Right hindlimb (tissue), 1 donor: Measurements from ENCODE around the gene ASL.
"Not testable (repeated sequence)": the region's sequence is repeated elsewhere in the genome, so short reads cannot be mapped to it uniquely, and the experiment has no call there.

Experiments
- DNase-seq: peaks from one replicate; pipeline ENCODE4 v3.0.0-alpha.2; 2018

Gene ASL

DNA sequence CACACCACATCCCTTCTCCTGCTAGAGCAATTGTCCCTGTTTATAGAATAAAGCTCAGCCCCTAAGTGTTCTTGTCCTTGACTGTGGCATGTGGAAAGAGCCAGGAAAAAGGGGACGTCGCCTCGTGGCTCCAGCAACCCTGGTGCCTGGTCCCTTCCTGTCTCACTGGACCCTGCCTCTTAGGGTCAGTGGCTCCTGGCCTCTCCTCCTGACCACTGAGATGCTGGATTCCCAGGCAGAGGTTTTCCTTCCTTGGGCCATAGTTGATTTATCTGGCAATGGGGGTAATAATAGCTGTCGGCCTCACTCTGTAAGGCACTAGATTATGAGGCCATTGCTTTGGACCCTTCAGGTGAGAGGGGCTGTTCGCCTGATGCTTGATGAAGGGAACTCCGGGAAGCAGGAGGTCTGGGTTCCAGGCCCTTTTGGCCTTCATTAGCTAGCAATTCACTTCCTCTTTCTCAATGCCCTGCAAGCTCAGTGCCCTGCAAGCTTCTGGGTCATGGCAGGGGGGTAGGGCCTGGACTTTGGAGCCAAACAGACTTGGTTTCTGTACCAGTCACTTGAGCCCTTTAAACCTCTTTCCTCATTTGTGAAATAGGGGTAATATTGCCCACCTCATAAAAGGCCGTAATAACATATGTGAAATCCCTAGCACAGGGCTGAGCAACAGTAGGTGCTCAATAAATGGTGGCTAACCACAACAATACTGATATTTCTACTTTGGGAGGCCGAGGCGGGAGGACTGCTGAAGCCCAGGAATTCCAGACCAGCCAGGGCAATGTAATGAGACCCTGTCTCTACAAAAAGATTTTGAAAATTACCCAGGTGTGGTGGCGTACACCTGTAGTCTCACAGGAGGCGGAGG lies 1.1 kb downstream of the ASL start:
- DNase-seq, result no peak

DNA sequence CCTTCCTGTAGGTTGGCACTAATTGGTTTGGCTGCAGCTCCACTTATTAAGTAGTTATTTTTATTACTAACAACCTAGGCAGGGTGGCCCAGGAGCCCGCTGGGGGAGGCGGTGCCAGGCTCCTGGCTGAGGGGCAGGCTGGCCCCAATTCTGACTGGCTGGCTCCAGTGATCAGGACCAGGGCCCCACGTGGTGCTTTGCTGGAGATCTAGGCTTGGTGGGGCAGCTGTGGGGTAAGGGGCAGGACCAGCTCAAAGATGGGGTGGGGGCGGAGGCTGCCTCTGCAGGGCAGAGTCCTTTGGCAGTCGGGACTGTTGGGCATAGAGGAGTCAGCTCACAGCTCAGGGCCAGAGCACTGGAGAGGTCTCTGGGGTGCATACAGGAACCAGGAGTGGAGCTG lies 2.4 kb downstream of the ASL start:
- DNase-seq, result no peak

DNA sequence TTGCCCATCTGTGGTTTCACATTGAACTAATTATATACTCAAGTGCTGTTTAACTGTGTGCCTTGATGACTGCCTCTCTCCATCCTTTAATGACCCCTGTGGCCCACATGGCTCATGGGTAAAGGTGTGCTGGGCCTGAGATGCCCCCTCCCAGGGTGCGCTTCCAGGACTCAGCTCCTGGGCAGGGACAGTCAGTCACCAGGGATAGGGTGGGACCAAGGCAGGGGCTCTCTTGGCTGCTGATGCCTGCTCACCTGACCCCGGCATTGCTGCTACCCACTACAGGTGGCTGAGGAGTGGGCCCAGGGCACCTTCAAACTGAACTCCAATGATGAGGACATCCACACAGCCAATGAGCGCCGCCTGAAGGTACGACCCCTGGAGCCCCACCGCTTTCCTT lies 6.5 kb downstream of the ASL start:
- no peak for DNase-seq

DNA sequence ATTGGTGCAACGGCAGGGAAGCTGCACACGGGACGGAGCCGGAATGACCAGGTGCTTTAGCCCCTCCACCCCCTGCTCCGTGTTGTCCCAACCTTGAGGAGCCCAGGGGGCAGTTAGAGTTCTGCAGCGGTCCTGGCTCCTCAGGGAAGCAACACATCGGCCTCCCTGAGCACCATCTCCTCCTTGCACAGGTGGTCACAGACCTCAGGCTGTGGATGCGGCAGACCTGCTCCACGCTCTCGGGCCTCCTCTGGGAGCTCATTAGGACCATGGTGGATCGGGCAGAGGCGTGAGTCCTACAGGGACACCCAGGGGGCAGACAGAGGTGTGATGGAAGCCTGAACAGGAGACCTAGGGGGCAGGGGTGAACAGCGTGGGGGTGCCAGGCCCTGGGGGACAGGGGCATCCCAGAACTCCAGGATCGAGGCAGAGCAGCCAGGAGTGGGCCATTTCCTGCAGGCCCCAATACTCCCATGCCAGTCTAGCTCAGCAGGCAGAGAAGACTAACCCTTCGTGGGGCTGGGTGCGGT lies 7.3 kb downstream of the ASL start:
- no peak for DNase-seq

DNA sequence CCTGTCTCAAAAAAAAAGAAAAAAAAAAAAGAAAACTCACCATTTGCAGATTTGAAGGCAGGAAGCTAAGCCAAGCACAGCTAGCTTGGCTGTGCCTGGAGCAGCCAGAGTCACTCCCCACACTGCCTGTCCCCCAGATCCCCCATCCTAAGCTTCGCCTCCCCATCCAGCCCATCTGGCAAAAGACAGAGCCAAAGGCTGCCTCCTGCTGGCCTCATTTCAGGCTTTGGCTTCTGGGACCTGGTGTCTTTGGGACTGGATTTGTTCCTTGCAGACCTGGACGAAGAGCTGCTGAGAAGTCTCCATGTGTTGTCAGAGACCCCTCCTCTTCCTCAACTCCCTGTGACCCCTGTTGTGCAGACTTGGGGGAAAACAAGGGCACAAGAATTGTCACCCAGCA lies 8.1 kb downstream of the ASL start:
- DNase-seq, result no peak

DNA sequence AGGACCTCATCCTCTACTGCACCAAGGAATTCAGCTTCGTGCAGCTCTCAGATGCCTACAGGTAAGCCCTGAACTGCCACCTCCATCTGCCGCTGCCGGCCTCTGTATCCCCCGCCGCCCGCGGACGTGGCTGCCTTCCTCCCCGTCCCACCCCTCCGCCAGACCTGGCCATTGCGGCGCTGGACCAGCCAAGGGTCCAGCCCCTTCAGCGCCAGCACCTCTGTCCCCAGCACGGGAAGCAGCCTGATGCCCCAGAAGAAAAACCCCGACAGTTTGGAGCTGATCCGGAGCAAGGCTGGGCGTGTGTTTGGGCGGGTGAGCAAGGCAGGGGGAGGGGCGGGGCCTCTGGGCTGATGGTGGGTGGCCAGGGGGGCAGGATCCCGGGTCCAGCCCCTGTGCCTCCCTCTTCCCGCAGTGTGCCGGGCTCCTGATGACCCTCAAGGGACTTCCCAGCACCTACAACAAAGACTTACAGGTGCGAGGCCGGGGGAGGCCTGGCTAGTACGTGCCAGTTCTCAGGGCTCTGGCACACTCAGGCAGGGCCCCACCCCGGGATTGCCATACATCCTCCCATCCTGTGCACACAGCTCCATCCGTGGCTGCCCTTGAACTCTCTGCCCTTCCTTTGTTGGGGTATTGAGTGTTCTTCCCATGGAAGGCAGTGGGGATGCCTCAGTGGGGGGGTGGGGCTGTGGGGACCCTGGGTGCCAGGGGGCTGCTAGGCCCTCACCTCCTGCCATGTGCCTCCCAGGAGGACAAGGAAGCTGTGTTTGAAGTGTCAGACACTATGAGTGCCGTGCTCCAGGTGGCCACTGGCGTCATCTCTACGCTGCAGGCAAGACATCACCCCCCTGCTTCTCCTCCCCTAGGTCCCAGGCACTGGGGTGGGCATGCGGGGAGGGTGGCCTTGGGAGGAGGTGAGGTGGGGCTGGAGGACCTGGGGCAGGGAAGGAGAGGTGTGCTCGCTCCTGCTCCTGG lies 13.5 kb downstream of the ASL start:
- no peak for DNase-seq

DNA sequence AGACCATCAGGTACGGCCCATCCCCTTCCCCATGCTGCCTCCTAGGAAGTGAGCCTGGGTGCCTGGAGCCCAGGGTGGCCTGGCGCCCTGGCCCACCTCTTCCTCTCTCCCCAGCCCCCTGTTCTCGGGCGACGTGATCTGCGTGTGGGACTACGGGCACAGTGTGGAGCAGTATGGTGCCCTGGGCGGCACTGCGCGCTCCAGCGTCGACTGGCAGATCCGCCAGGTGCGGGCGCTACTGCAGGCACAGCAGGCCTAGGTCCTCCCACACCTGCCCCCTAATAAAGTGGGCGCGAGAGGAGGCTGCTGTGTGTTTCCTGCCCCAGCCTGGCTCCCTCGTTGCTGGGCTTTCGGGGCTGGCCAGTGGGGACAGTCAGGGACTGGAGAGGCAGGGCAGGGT lies 17.0 kb downstream of the ASL start:
- DNase-seq, result no peak

DNA sequence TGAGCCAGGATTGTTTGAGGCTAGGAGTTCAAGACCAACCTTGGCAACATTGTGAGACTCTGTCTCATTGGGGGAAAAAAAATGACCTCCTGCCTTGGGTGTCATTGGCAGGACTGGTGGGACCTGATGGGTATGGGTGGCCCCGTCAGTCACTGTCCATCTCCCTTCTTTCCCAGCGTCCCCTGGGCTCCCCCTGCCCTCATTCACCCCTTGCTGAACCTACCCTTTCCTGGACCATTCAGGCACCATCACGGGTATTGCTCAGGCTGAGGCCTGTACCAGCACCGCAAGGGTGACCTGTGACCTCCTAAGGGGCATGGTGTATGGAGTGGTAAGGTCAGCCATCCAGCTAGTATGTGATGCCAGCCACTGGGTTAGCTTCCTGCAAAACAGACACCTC lies 19.4 kb downstream of the ASL start:
- DNase-seq, result no peak

DNA sequence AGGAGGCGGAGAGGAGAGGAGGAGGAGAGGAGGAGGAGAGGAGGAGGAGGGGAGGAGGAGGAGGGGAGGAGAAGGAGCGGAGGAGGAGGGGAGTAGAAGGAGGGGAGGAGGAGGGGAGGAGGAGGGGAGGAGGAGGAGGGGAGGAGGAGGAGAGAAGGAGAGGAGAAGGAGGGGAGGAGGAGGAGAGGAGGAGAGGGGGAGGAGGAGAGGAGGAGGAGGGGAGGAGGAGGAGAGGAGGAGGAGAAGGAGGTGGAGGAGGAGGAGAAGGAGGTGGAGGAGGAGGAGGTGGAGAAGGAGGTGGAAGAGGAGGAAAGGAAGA lies 23.6 kb downstream of the ASL start:
- DNase-seq, result no peak

DNA sequence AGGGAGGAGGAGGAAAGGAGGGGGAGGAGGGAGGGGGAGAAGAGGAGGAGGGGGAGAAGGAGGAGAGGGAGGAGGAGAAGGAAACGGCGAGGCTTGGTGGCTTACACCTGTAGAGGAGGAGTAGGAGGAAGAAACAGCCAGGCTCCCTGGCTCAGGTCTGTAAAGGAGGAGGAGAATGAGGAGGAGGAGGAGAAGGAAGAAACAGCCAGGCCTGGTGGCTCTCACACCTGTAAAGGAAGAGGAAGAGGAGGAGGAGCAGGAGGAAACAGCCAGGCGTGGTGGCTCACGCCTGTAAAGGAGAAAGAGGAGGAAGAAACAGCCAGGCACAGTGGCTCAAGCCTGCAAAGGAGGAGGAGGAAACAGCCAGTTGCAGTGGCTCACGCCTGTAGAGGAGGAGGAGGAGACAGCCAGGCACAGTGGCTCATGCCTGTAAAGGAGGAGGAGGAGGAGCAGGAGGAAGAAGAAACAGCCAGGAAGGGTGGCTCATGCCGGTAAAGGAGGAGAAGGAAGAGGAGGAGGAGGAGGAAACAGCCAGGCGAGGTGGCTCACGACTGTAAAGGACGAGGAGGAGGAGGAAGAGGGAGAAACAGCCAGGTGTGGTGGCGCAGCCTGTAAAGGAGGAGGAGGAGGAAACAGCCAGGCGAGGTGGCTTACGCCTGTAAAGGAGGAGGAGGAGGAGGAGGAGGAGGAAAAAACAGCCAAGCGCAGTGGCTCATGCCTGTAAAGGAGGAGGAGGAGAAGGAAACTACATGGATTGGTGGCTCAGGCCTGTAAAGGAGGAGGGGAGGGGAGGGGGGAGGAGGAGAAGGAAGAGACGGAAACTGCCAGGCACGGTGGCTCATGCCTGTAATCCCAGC lies 24.2 kb downstream of the ASL start:
- peak; percentile 83 for DNase-seq

DNA sequence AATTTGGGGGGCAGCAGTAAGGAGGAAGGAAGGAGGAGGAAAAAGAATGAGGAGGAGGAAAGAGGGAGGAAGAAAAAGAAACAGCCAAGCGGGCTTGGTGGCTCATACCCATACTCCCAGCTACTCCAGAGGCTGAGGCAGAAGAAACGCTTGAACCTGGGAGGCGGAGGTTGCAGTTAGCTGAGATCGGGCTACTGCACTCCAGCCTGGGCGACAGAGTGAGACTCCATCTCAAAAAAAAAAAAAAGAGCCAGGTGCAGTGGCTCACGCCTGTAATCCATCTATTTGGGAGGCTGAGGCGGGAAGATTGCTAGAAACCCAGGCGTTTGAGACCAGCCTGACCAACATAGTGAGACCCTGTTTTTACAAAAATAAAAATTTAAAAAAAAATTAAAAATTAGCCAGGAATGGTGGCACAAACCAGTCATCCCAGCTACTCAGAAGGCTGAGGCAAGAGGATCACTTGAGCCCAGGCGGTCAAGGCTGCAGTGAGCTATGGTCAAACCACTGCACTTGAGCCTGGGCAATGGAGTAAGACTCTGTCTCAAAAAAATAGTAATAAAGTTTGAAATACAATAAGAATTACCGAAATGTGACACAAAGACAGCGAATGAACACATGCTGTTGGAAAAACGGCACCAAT lies 24.9 kb downstream of the ASL start:
- DNase-seq, result no peak

DNA sequence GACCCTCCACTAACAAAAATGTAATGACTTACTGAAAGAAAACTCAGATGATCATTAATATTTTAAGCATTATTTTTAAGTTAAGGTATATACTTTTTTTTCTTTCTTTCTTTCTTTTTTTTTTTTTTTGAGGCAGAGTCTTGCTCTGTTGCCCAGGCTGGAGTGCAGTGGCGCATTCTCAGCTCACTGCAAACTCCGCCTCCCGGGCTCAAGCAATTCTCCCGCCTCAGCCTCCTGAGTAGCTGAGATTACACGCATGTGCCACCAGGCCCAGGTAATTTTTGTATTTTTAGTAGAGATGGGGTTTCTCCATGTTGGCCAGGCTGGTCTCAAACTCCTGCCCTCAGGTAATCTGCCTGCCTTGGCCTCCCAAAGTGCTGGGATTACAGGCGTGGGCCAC lies 26.5 kb downstream of the ASL start:
- not testable (repeated sequence) for DNase-seq

DNA sequence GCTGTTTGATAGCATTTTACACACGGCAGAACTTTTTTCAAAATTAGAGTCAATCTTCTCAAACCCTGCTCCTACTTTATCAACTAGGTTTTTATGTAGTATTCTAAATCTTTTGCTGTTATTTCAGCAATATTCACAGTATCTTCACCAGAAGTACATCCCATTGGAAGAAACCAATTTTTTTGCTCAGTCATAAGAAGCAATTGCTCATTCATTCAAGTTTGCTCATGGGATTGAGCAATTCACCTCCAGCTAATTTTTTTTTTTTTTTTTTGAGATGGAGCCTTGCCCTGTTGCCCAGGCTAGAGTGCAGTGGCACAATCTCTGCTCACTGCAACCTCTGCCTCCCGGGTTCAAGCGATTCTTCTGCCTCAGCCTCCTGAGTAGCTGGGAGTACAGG lies 28.4 kb downstream of the ASL start:
- DNase-seq, result not testable (repeated sequence)

DNA sequence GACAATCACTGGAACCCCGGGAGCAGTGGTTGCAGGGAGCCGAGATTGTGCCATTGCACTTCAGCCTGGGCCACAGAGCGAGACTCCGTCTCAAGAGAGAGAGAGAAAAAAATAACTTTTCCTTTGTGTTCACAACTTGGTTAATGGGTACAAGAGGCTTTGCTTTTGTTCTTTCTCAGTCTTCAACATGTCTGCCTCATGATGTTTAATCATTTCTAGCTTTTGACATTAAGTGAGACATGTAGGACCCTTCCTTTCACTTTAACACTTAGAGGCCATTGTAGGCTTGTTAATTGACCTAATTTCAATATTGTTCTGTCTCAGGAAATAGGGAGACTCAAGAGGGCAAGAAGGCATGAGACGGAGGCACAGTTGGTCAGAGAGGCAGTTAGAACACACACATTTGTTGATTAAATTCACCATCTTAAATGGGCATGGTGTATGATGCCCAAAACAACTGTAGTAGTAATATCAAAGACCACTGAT lies 29.7 kb downstream of the ASL start:
- DNase-seq, result no peak

DNA sequence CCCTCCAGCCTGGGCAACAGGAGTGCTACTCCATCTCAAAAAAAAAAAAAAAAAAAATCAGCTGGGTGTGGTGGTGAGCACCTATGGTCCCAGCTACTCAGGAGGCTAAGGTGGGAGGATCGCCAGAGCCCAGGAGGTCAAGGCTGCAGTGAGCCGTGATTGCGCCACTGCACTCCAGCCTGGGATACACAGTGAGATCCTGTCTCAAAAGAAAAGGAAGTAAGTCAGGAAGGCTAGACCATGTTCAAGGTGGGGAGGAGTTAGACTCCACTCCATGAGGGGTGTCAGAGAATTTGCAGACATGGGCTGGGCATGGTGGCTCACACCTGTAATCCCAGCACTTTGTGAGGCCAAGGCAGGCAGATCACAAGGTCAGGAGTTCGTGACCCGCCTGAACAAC lies 32.8 kb downstream of the ASL start:
- DNase-seq, result not testable (repeated sequence)

DNA sequence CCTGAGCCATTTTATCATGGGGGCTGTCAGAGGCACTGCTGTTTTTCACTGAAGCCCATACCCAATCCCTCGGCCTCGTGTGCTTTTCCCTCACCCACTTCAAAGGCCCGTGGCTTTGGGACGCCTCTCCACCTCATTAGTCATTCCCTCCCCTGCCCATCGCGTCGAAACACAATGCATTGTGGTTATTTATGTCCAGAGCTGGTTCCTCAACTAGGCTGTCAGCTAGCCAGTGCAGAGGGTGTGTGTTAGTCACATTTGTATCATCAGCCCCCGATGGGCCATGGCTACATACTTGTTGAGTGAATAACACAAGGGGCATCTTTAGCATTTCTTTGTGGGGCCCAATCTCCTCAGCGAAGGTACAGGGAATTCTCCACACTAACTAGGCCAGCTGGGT lies 35.2 kb downstream of the ASL start:
- DNase-seq, result no peak

DNA sequence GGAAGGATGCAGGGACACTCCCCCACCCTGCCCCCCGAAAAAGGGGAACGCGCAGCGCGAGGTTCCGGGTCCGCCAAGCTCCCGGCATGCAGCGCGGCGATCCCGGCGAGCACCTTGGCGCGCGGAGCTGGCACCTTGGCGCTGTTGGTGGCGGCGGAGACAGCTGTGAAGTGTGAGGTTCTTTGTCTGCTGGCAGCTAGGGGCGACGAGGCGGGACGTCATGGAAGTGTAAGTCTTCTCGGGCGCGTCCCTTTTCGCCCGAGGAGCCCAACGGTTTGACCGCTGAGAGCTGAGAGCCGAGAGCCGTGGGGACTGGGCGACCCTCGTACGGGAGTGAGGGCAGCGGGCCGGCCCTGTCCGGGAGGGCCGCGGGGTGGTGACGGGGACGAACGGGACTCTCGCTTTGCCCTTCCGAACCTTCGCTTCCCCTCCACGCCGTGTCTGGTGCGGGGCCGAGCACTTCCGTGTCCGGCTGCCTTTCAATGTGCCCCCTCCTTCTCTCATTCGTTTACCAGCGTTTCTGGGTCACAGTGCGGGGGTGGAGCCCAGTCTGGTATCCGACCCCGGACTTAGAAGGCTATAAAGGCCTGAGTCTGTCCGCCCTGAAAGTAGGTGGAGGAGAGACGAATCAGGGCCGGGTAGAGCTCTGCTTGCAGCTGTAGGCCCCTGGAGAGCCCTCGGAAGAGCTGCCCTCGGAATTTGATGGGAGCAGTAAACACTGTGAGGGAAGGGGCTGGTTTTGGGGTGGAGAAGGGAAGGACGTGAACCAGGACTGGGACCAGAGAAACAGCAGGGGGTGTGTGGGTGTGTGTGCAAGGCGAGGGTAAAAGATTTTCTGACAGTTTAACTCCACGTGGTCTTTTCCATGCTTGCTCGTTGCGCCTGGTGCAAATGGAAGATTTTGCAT lies 39.4 kb downstream of the ASL start, which contains the start of gene CRCP:
CRCP (plus strand) TSS at position 105 of the 907 bp plus-strand sequence; CDS start at position 221, 116 bp downstream.
- peak; percentile 89 for DNase-seq

DNA sequence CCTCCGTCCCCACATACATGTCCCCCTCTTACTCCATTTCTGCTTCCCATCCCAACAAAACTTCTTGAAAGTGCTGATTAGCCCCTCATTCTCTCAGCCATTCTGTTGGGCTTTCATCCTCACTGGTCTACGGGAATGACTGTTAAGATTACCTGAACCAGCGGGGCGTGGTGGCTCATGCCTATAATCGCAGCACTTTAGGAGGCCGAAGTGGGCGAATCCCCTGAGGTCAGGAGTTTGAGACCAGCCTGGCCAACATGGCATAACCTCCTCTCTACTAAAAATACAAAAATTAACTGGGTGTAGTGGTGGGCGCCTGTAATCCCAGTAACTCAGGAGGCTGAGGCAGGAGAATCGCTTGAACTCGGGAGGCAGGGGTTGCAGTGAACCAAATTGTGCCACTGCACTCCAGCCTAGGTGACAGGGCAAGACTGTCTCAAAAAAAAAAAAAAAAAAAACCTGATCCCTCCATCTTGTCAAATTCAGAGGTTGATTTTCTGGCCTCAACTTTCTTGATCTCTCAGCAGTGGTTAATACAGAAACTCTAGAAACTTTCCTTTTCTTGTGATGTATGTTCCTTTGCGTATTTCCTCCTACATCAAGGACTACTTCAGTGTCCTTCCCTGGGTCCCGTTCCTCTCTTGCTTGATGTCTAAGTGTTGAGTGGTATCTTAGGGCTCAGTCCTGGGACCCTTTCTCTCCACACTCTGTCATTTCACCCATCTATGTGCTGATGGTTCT lies 41.2 kb downstream of the ASL start:
- not testable (repeated sequence) for DNase-seq

DNA sequence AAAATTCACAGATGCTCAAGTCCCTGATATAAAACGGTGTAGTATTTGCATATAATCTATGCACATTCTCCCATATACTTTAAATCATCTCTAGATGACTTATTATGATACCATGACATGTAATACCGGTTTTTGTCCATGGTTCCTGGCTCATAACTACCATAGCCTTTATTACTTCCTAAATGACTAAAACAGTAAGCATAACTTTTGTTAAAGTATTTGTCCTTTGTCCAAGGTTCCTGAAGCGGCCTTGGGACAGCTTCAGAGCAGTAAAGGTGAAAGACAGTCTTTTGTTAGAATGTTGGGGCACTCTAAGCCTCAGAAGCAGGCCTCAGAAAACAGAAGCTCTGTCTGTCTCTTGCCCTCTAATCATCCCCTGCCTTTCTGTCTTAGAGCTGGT lies 43.0 kb downstream of the ASL start:
- DNase-seq, result no peak

DNA sequence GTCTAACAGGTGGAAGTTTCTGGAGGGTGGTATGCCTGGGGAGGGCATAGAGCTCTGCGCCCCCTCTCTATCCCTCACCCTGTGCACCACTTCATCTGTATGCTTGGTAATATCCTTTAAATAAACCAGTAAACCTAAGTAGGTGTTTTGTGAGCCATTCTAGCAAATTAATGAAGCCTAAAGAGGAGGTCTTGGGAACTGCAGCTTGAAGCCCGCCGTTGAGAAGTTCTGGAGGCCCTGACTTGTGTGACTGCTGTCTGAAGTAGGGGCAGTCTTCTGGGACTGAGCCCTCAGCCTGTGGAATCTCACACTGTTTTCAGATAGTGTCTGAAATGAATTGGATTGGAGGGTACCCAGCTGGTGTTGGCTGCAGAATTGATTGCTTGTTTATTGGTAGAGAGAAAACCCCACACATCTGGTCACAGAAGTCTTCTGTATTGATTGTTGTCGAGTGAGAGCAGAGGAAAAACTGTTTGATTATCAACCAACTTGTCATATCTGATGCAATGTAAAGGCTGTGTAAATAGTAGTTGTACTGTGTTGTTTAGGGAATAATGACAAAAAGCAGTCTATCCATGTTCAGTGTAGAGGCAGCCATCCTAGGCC lies 43.7 kb downstream of the ASL start:
- DNase-seq, result no peak
